Activated CD8-positive, alpha-beta T cell treated with anti-CD3 and anti-CD28 coated beads, Interleukin-2, amount 10 ng/mL, durations not matched to agents 7 days and 5 days (primary cell): Measurements from ENCODE around the gene EN1. TPM values are rescaled to one million over a fixed set of nuclear protein-coding genes. Genes with fewer than 3 reads are reported as not detected.

Experiments used
- ATAC-seq: fragments of 150-1000 bp; cut with Tn5 transposase; one replicate; pipeline ENCODE4 v1.10.0; 2021; ENCODE audit warnings: moderate library complexity
- CTCF ChIA-PET: fragments of 350-600 bp; sonication (Branson Sonifier 250); formaldehyde crosslinking; loops from one replicate; lab custom pipeline; 2021; ENCODE audit warnings: antibody characterized with exemption; lab: Charles Lee
- POLR2A ChIA-PET: fragments of 350-600 bp; sonication (Branson Sonifier 250); formaldehyde crosslinking; loops from one replicate; lab custom pipeline; 2021; ENCODE audit warnings: antibody characterized with exemption; lab: Charles Lee
- DNase-seq: peaks from one replicate; pipeline ENCODE4 v3.0.0-alpha.2; 2020
- H3K27ac Mint-ChIP-seq: one replicate; pipeline ENCODE4 v1.8.0; 2021; ENCODE audit warnings: mild to moderate bottlenecking, mixed read lengths
- H3K27me3 Mint-ChIP-seq: one replicate; pipeline ENCODE4 v1.8.0; 2021; ENCODE audit warnings: low read depth, mixed read lengths
- H3K36me3 Mint-ChIP-seq: one replicate; pipeline ENCODE4 v1.8.0; 2021; ENCODE audit warnings: low read depth, mixed read lengths
- H3K4me1 Mint-ChIP-seq: one replicate; pipeline ENCODE4 v1.8.0; 2021; ENCODE audit warnings: low read depth, mixed read lengths
- H3K4me3 Mint-ChIP-seq: one replicate; pipeline ENCODE4 v1.8.0; 2021; ENCODE audit warnings: mild to moderate bottlenecking, mixed read lengths
- H3K9me3 Mint-ChIP-seq: one replicate; pipeline ENCODE4 v1.8.0; 2022; ENCODE audit warnings: mixed read lengths; ENCODE audit not compliant: insufficient read depth
- total RNA-seq, 2 experiments: library from RNA; stranded (reverse); gene quantifications; one replicate each; pipeline ENCODE4 v1.2.3, GENCODE V29; 2021

Gene EN1
- total RNA-seq, 2 experiments from 2014 or later = not detected

DNA sequence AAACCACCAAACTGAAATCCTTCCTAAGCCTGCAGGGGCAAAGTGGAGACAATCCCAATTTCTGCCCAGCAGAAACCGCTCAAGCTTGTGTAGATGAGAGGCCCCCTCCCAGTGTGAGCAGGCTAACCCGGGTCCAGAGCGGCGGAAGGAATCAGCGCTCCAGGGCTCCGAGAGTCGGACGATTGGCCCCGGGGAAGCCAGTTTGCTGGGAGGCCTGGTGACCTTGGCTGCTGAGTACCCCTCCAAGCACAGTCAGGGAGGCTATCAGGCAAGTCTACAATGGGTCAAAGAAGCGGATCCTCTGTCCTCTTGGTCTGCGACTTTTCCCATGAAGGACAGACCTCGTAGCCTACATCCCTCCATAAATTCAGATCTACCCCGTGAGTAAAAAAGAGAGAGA, 16.8 kb upstream of the EN1 start:
- Mint-ChIP-seq H3K27ac (no peak overlapping the region), H3K27me3 (peaks cover 36% of the 10 kb centered on the region), H3K4me3 (no peak overlapping the region), H3K4me1 (no peaks in the 10 kb centered on the region), H3K9me3 (no peaks in the 10 kb centered on the region), H3K36me3 (no peaks in the 10 kb centered on the region)
- CTCF ChIA-PET = no interaction called here
- POLR2A ChIA-PET = no interaction called here
- no peak for ATAC-seq
- DNase-seq = no peak

DNA sequence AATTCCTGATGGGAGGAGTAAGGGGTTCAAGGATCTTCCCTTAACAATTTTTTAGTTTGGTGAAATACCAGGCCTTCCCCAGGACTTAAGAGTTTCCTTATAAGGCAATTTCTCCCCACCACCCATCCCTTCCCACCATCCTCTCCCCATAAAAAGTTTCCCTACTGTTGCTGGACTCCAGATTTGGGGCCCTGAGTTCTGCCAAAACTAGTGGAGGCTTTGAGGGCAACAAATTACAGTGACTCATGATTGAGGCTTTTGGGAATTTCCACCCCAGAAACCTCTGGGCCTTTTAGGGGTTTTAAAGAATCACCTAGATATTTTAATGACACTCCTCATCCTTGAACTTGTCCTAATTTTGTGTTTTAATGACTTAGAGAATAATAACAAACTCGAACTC, 14.3 kb upstream of the EN1 start:
- DNase-seq (no peak), ATAC-seq (no peak)
- H3K27ac Mint-ChIP-seq = no peak overlapping the region
- H3K36me3 Mint-ChIP-seq = no peaks in the 10 kb centered on the region
- CTCF ChIA-PET = no interaction called here
- no peak overlapping the region for H3K4me3 Mint-ChIP-seq
- POLR2A ChIA-PET = no interaction called here
- H3K4me1 Mint-ChIP-seq = no peaks in the 10 kb centered on the region
- peaks cover 48% of the 10 kb centered on the region for H3K27me3 Mint-ChIP-seq
- H3K9me3 Mint-ChIP-seq = no peaks in the 10 kb centered on the region

- Mint-ChIP-seq H3K27me3 (peaks cover 53% of the 10 kb centered on the region), H3K4me1 (peaks cover 5% of the 10 kb centered on the region), H3K27ac (no peak overlapping the region), H3K9me3 (no peaks in the 10 kb centered on the region), H3K4me3 (no peak overlapping the region), H3K36me3 (no peaks in the 10 kb centered on the region)
- CTCF ChIA-PET = interaction anchor here (1.1 kb wide), 1 partner anchor 13 kb away, joined by 5 read pairs; no protein-coding TSS in a partner anchor
- POLR2A ChIA-PET = no interaction called here
- DNase-seq = no peak
- ATAC-seq = no peak
Measured at GRCh38 chr2:118861242-118861641, 13.8 kb upstream of the EN1 start.

DNA sequence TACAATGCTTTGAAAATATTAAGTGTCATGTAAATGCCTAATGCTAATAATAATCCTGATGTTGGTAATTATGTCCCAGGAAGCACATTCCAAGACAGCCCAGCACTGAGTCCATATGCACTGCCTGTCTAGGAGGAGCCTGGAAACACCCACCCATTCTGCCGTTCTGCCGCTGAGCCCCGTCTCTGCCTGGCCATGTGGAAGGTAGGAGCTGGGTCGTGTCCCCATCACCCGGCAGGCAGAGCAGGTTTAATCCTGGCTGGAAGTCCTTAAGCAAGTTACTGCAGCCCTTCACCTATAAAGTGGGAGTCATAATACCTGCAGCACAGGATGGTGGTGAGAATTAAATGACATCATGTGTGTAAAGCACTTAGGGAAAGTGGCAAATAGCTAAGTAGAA, 13.1 kb upstream of the EN1 start:
- no peaks in the 10 kb centered on the region for H3K36me3 Mint-ChIP-seq
- H3K9me3 Mint-ChIP-seq = no peaks in the 10 kb centered on the region
- ATAC-seq (no peak), DNase-seq (no peak)
- H3K27me3 Mint-ChIP-seq = peaks cover 56% of the 10 kb centered on the region
- CTCF ChIA-PET = interaction anchor here (1.1 kb wide), 1 partner anchor 12 kb away, joined by 5 read pairs; no protein-coding TSS in a partner anchor
- H3K27ac Mint-ChIP-seq = no peak overlapping the region
- POLR2A ChIA-PET = no interaction called here
- no peak overlapping the region for H3K4me3 Mint-ChIP-seq
- H3K4me1 Mint-ChIP-seq = peaks cover 11% of the 10 kb centered on the region

GRCh38 chr2:118859157-118859770, 11.8 kb upstream of the EN1 start:
- DNase-seq (no peak), ATAC-seq (no peak)
- POLR2A ChIA-PET = interaction anchor here (1.0 kb wide), 1 partner anchor 13 kb away, joined by 3 read pairs; no protein-coding TSS in a partner anchor
- no peak overlapping the region for H3K4me3 Mint-ChIP-seq
- peaks cover 65% of the 10 kb centered on the region for H3K27me3 Mint-ChIP-seq
- CTCF ChIA-PET = interaction anchor here (1.0 kb wide), 1 partner anchor 23 kb away, joined by 3 read pairs; no protein-coding TSS in a partner anchor
- no peaks in the 10 kb centered on the region for H3K9me3 Mint-ChIP-seq
- no peaks in the 10 kb centered on the region for H3K36me3 Mint-ChIP-seq
- H3K4me1 Mint-ChIP-seq = peaks cover 11% of the 10 kb centered on the region
- no peak overlapping the region for H3K27ac Mint-ChIP-seq

DNA sequence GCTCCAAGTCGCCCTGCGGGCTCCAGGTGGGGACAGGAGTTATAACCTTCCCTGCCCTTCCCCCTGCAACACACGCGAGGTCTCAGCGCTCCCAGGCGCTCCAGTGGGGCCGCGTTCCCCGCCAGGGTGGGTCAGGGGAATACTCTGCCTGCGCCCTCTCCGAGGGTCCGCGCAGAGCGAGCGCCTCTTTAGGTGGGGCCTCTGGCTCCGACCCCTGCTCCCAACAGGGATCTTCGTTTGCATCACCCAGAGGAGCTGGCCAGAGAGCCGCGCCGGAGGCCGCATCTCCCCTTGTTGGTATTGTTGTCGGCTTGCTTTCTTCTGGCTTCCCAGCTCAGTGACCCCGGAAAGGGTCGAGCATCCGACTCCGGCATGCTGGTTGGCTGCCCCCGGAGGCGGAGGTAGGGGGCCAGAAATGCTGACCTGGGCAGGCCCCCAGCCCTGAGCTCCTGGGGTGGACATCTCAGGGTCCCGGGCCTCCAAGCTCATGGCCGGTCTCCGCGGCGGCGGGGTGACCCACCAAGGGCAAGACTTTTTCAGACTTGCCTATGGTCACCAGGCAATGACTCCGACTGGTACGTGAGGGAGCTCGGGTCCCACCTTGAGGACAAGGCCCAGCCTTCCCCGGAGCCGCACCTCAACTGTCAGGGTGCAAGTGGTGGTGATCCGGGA, 11.2 kb upstream of the EN1 start:
- CTCF ChIA-PET = interaction anchor here (1.0 kb wide), 1 partner anchor 24 kb away, joined by 3 read pairs; no protein-coding TSS in a partner anchor
- H3K4me1 Mint-ChIP-seq = peaks cover 11% of the 10 kb centered on the region
- H3K36me3 Mint-ChIP-seq = peaks cover 2% of the 10 kb centered on the region
- H3K4me3 Mint-ChIP-seq = no peak overlapping the region
- POLR2A ChIA-PET = interaction anchor here (1.0 kb wide), 1 partner anchor 14 kb away, joined by 3 read pairs; no protein-coding TSS in a partner anchor
- no peak for ATAC-seq
- H3K27ac Mint-ChIP-seq = no peak overlapping the region
- H3K9me3 Mint-ChIP-seq = no peaks in the 10 kb centered on the region
- H3K27me3 Mint-ChIP-seq = peaks cover 68% of the 10 kb centered on the region
- no peak for DNase-seq

- Mint-ChIP-seq H3K4me1 (peaks cover 11% of the 10 kb centered on the region), H3K4me3 (no peak overlapping the region), H3K36me3 (peaks cover 2% of the 10 kb centered on the region), H3K9me3 (no peaks in the 10 kb centered on the region), H3K27ac (no peak overlapping the region), H3K27me3 (peaks cover 75% of the 10 kb centered on the region)
- CTCF ChIA-PET = interaction anchor here (0.9 to 1.5 kb wide), 3 partner anchors 12 to 636 kb away, joined by 3 to 6 read pairs (median 3); no protein-coding TSS in a partner anchor
- ATAC-seq (no peak), DNase-seq (no peak)
- POLR2A ChIA-PET = no interaction called here
Measured at GRCh38 chr2:118857677-118858484, 10.4 kb upstream of the EN1 start.

DNA sequence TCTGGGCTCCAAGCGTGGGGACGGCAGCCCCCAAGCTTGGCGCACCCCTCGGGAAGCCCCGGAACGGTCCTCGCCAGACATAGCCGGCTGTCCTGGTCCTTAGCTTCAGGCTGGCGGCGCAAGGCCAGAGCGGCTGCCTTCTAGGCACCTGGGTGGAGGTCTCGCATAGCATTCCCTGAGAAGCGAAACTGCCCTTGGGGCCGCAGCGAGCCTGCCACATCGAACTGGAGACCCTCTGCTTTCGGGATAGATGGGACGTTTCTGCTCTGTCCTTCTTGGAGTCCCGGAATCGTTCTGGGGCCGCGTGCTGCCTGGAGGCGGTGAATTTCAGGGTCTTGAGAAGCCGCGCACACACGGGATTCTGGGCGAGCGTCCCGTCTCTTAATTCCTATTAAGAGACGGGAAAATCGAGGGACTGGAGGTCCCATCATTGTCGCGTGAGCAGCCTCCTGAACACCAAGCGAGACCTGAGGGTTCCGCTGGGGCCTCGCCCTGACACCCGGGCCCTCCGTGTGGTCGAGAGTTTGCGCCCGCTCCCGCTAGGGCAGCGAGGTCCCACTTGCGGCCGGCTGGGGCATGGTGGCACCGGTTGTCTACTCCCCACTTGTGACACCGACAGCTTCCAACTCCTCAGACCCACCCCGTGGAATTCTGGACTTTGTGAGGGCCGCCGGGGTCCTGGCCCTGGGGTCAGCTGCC, 9.7 kb upstream of the EN1 start:
- DNase-seq (no peak), ATAC-seq (no peak)
- Mint-ChIP-seq H3K4me1 (peaks cover 11% of the 10 kb centered on the region), H3K27ac (no peak overlapping the region), H3K27me3 (peaks cover 79% of the 10 kb centered on the region), H3K9me3 (no peaks in the 10 kb centered on the region), H3K36me3 (peaks cover 2% of the 10 kb centered on the region), H3K4me3 (no peak overlapping the region)
- ChIA-PET CTCF (interaction anchor here (0.9 to 1.5 kb wide), 3 partner anchors 12 to 773 kb away, joined by 3 to 6 read pairs (median 5); no protein-coding TSS in a partner anchor), POLR2A (no interaction called here)

DNA sequence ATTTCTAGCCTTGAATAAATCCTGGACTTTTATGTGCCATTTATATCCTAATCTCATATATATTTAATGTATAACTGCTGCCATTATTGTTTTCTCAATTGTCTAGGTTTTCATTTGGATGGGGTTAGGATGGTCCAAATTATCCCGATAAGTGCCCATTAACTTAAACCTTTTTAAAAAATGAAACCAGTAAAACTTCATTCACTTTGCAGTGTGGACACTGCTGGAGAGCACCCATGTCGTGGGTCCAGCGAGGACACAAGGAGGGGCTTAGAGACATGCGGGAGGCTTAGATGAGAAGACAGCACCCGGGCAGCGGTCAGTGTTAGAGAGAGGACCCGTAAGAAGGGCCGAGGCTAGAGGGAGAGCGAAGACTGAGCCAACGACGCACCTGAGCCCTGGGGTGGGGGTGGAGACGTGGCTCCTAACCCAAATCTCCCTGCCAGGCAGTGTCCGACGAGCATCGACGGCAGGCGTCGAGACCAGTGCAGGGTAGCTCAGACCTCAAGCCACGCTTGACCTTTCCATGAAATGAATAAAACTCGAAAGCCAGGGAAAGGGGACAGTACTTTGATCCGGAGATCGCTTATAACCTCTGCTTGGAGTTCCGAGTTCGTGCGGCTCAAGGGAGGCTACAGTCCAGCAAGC, 9.0 kb upstream of the EN1 start:
- H3K4me3 Mint-ChIP-seq = no peak overlapping the region
- peak overlapping the region; percentile 64 for H3K27ac Mint-ChIP-seq
- no peak for DNase-seq
- ChIA-PET POLR2A (no interaction called here), CTCF (interaction anchor here (1.3 to 1.5 kb wide), 3 partner anchors 11 to 772 kb away, joined by 5 to 26 read pairs (median 6); no protein-coding TSS in a partner anchor)
- H3K9me3 Mint-ChIP-seq = no peaks in the 10 kb centered on the region
- peaks cover 79% of the 10 kb centered on the region for H3K27me3 Mint-ChIP-seq
- peaks cover 11% of the 10 kb centered on the region for H3K4me1 Mint-ChIP-seq
- ATAC-seq = no peak
- peaks cover 2% of the 10 kb centered on the region for H3K36me3 Mint-ChIP-seq

- Mint-ChIP-seq H3K27ac (peak overlapping the region; percentile 11), H3K4me1 (peaks cover 11% of the 10 kb centered on the region), H3K9me3 (no peaks in the 10 kb centered on the region), H3K27me3 (peaks cover 79% of the 10 kb centered on the region), H3K4me3 (peak overlapping the region; percentile 42), H3K36me3 (peaks cover 2% of the 10 kb centered on the region)
- DNase-seq (peak; percentile 82), ATAC-seq (peak; percentile 90)
- ChIA-PET POLR2A (no interaction called here), CTCF (interaction anchor here (0.7 to 2.9 kb wide), 25 partner anchors 11 to 1213 kb away, joined by 3 to 26 read pairs (median 4); no protein-coding TSS in a partner anchor)
Measured at GRCh38 chr2:118855451-118856279, 8.2 kb upstream of the EN1 start.
